ENCODE results near the gene RALGAPB.
"Not testable (repeated sequence)": the region's sequence is repeated elsewhere in the genome, so short reads cannot be mapped to it uniquely, and the experiment has no call there.

DNA sequence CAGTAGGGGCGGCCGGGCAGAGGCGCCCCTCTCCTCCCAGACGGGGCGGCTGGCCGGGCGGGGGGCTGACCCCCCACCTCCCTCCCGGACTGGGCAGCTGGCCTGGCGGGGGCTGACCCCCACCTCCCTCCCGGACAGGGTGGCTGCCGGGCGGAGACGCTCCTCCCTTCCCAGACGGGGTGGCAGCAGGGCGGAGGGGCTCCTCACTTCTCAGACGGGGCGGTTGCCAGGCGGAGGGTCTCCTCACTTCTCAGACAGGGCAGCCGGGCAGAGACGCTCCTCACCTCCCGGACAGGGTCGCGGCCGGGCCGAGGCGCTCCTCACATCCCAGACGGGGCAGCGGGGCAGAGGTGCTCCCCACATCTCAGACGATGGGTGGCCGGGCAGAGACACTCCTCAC lies 11.1 kb upstream of the RALGAPB start:
- TF ChIP-seq, protein P1, sequence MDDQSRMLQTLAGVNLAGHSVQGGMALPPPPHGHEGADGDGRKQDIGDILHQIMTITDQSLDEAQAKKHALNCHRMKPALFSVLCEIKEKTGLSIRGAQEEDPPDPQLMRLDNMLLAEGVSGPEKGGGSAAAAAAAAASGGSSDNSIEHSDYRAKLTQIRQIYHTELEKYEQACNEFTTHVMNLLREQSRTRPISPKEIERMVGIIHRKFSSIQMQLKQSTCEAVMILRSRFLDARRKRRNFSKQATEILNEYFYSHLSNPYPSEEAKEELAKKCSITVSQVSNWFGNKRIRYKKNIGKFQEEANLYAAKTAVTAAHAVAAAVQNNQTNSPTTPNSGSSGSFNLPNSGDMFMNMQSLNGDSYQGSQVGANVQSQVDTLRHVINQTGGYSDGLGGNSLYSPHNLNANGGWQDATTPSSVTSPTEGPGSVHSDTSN (IDR thresholded peaks at IDR 0.05) = not testable (repeated sequence)
- TF ChIP-seq, protein P2, sequence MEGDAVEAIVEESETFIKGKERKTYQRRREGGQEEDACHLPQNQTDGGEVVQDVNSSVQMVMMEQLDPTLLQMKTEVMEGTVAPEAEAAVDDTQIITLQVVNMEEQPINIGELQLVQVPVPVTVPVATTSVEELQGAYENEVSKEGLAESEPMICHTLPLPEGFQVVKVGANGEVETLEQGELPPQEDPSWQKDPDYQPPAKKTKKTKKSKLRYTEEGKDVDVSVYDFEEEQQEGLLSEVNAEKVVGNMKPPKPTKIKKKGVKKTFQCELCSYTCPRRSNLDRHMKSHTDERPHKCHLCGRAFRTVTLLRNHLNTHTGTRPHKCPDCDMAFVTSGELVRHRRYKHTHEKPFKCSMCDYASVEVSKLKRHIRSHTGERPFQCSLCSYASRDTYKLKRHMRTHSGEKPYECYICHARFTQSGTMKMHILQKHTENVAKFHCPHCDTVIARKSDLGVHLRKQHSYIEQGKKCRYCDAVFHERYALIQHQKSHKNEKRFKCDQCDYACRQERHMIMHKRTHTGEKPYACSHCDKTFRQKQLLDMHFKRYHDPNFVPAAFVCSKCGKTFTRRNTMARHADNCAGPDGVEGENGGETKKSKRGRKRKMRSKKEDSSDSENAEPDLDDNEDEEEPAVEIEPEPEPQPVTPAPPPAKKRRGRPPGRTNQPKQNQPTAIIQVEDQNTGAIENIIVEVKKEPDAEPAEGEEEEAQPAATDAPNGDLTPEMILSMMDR (IDR thresholded peaks at IDR 0.05) = not testable (repeated sequence)
- not testable (repeated sequence) for TF ChIP-seq NRF1 (IDR thresholded peaks at IDR 0.05; ENCODE audit: low read depth, low read length); MAX (IDR thresholded peaks at IDR 0.05; ENCODE audit: low read depth)

Measured in SK-N-SH (cell line).